Stimulated activated CD8-positive, alpha-beta memory T cell treated with anti-CD3 and anti-CD28 coated beads, Interleukin-7, amount 100 ng/mL, for 4 hours (primary cell): ENCODE results near the gene CLCN2.

Experiments
- DNase-seq, 2 donors: peaks; one replicate each; pipeline ENCODE4 v3.0.0-alpha.2; 2020; ENCODE audit warnings: low read depth in 2 of 2

Gene CLCN2

DNA sequence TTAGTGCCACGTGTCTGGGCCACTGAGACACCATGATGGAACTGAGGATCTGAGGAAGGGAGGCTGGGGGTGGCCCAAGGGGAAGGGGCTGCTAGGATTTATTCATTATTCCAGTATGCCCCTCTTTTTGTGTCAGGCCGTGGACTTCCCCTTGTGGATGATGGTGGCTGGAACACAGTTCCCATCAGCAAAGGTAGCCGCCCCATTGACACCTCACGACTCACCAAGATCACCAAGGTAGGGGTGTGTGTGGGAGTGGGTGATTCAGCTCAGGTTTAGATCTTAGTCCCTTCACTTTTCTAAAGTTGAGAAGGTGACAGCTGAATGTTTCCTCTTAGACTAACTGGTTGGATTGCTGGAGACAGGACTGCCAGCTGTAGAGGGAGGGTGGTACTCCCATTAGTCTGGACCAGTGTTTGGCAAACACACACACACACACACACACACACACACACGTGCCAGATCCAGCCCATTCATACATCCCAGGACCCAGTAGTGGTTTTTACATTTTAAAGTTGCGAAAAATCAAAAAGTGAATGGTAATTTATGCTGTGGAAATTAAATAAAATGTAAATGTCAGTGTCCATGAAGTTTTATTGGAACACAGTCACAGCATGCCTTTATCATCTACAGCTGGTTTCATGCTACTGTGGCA, 35.6 kb downstream of the CLCN2 start:
- peak in 1 of 2 donors; percentile 34 for DNase-seq

DNA sequence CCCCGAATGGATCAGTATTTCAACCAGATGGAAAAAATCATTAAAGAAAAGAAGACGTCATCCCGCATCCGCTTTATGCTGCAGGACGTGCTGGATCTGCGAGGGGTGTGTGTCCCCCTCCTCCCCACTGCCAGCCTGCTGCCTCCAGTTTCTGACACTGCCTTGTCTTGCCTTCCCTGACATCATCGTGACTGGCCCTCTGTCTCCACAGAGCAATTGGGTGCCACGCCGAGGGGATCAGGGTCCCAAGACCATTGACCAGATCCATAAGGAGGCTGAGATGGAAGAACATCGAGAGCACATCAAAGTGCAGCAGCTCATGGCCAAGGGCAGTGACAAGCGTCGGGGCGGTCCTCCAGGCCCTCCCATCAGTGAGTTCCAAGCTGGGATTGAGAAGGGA, 36.1 kb downstream of the CLCN2 start:
- DNase-seq = no peak

DNA sequence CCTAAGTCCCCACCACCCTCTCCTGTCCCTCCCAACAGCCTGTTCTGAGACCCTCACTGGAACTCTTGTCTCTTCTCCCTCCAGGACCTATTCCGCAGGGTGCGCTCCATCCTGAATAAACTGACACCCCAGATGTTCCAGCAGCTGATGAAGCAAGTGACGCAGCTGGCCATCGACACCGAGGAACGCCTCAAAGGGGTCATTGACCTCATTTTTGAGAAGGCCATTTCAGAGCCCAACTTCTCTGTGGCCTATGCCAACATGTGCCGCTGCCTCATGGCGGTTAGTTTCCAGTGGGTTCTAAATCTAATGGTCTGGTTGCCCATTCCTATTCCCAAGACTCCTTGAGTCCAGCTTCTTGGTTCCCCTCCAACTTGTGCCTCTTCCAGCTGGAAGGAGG, 37.7 kb downstream of the CLCN2 start:
- DNase-seq = no peak

DNA sequence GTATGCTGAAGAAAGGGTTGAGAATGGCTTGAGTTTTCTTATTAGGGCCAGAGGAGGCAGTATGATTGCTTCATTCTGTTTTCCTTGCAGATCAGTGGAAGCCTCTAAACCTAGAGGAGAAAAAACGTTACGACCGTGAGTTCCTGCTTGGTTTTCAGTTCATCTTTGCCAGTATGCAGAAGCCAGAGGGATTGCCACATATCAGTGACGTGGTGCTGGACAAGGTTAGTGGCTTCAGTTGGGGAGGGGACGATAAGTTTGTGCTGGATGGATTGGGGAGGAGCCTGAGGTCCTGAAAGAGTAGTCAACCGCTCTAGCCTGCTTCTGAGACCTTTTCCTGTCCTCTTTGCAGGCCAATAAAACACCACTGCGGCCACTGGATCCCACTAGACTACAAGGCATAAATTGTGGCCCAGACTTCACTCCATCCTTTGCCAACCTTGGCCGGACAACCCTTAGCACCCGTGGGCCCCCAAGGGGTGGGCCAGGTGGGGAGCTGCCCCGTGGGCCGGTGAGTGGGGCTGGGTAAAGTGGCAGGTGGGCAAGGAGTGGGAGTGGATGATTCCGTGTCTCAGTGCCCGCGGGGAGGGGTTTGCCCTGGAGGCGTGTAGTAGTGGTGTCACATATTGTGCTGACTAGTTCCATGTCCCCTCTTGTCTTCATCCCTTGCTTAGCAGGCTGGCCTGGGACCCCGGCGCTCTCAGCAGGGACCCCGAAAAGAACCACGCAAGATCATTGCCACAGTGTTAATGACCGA, 38.5 kb downstream of the CLCN2 start:
- DNase-seq = no peak

DNA sequence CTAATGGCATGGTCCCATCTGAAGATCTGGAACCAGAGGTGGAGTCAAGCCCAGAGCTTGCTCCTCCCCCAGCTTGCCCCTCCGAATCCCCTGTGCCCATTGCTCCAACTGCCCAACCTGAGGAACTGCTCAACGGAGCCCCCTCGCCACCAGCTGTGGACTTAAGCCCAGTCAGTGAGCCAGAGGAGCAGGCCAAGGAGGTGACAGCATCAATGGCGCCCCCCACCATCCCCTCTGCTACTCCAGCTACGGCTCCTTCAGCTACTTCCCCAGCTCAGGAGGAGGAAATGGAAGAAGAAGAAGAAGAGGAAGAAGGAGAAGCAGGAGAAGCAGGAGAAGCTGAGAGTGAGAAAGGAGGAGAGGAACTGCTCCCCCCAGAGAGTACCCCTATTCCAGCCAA, 39.7 kb downstream of the CLCN2 start:
- DNase-seq = no peak

DNA sequence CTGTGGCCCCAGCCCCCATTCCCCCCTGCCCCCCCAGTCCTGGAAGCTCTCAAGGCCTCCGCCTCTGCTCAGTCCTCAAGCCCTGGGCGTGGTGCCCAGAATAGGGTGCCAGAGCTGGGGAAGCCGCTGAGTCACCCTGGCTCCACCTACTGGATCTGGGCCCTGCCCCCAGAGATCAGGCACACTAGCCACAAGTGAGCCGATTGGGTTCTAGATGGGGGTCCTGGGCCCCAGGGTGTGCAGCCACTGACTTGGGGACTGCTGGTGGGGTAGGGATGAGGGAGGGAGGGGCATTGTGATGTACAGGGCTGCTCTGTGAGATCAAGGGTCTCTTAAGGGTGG, 41.3 kb downstream of the CLCN2 start:
- DNase-seq = peak; percentile 38 to 47

DNA sequence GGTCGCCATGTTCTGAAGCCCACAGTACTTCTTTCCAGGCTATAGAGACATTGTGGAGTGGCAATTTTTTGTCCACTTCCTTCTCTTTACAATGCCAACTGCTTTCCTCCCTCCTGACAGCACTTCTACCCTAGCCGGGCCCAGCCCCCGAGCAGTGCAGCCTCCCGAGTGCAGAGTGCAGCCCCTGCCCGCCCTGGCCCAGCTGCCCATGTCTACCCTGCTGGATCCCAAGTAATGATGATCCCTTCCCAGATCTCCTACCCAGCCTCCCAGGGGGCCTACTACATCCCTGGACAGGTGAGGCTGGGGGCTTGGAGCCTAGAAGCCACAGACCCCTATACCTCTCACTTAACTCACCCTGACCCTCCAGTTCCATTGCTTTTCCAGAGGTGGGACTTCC, 44.2 kb downstream of the CLCN2 start:
- DNase-seq = no peak

DNA sequence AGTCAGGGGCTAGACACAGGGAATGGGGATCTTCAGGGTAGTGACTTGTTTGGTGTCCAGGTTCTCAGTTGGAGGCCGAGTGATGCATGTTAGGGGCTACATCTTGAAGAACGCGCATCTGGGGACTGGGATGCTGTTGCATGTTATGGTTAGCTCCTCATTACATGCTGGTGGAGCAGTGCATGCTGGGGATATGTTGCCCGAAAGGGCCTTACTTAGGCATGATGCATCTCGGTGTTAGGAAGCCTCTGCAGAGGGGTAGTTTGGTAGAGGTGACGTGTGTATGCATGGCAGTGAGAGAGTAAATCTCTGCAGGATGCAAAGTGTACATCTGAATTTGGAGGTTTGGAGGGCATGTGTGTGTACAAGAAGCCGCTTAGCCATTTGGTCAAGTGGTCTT, 44.6 kb downstream of the CLCN2 start:
- DNase-seq = no peak

DNA sequence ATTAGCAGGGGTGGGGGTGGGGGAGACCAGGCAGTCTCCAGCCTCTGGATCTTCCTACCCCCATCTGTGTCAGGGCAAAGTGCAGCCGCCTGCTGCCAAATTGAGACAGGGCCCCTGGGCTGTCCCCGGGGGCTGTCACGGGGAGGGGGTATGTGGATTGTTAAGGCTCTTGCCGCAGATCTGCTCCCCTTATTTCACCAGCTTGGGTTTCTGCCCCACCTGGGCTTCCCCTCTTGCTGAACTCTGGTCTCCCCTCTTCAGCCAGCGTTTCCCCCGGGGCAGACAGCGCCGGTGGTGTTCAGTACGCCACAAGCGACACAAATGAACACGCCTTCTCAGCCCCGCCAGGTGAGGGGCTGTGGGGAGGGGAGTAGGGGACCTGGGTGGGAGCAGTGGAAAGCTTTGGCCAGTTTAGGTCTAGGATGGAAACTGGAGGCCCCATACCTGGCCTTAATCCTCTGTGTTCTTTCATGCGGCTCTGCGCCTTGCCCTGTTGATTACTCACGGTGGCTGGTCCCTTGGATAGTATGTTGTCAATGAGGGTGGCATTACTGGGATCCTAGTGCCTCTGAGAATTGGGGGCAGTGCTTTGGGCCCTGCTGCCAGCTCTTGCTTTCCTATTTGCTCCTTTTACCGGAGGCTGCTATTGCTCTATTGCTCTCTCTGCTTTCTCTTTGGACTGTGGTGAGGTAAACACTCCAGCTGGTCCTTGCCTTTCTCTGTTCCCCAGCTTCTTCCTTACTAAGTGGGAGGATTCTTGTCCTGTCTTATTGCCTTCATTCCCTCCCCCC, 45.3 kb downstream of the CLCN2 start:
- no peak for DNase-seq

DNA sequence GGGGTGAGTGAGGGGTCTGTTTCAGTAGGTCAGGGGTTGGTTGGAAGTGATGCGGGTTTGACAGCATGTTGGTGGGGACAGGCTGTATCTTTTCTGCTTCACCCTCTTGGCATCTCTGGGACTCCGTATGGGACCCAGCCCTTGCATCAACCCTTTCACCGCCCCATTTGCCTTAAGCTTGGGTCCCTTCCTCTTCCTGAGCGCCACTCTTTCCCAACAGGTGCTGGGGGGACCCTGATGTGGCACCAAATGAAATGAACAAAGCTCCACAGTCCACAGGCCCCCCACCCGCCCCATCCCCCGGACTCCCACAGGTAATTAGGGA, 45.9 kb downstream of the CLCN2 start:
- no peak for DNase-seq

DNA sequence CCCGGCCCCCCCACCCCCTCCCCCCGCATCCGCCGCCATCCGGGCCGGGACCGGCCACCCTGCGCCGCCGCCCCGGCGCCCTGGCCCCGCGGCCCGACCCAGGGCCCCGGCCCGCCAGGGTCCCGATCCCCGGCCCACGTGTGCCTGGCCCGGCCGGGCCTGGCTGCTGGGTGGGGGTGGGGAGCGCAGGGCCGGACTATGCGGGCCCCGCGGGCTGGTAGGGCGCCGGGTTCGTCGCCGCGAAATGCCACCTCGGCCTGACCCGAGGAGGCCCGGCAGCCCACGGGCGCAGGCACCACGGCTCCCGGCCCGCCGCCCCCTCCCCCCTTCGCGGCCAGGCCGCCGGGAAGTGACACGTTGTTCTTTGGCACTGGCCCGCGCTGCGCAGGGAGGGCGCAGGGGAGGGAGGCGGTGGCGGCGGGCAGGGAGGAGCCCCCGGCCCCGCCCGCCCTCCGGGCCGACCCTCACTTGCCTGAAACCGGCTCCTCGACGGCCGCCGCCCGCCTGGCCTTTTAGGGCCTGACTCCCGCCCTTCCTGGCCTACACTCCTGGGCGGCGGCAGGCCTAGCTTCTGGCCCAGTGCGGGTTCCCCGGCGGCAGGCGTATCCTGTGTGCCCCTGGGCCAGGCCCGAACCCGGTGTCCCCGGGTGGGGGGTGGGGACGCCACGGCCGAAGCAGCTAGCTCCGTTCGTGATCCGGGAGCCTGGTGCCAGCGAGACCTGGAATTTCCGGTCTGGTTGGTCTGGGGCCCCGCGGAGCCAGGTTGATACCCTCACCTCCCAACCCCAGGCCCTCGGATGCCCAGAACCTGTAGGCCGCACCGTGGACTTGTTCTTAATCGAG, 46.5 kb downstream of the CLCN2 start:
- peak; percentile 35 to 67 for DNase-seq

DNA sequence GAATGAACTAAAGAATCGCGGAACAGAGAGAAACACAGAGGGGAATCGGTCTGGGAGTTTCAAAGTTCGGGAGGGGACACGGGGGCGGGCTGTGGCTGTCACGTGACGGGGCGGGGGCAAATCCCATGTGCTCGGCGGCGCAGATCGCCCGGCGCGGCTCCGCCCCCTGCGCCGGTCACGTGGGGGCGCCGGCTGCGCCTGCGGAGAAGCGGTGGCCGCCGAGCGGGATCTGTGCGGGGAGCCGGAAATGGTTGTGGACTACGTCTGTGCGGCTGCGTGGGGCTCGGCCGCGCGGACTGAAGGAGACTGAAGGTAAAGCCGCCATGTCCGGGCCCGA, 47.1 kb downstream of the CLCN2 start, which contains the start of gene EIF4G1:
TSS of gene EIF4G1 (plus strand) at position 244 of the 337 bp plus-strand sequence. CDS start 1,191 bp downstream, outside the sequence.
- peak; percentile 81 to 92 for DNase-seq

DNA sequence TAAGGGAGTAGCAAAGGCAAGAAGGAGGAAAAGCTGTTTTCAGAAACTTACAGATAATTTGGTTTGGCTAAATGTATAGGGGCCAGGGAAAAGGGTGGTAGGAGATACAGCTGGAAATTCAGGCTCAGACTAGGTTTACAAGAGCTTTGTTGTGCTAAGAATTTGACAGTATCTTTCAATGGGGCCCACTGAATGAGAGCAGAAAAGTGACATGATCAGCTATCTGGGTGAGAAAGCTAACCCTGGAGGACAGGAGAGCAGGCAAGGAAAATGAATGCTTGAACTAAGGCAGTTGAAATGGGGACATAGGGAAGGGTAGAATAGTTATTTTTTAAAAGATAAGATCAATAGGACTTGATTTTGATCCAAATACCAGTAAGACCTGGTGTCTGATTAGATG, 49.8 kb downstream of the CLCN2 start:
- DNase-seq = no peak

DNA sequence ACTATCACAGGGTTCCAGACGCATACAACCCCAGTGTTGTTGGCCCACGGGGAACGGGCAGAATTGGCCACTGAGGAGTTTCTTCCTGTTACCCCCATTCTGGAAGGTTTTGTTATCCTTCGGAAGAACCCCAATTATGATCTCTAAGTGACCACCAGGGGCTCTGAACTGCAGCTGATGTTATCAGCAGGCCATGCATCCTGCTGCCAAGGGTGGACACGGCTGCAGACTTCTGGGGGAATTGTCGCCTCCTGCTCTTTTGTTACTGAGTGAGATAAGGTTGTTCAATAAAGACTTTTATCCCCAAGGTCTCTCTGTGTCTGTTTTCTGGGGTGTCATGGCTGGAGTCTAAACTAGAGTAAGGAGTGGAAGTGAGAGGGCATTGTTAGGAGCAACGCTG, 52.7 kb downstream of the CLCN2 start:
- DNase-seq = no peak

DNA sequence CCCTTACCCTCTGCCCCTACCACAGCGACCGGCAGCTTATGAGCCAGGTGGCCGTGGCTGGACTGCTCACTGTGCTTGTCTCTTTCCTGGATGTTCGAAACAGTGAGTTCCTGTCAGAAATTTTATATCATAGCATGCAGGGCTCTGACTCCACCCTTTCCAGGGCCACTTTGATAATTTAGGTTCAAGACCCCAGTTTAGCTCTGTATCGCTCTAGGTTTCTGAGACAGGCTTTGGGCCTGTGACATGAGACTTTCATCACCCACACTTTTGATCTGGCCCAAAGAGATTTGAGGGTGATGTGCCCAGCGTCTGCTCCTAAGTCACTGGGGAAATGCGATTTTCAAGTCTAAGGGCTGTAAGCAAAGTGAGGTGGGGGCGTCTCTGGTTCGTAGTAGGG, 53.5 kb downstream of the CLCN2 start:
- no peak for DNase-seq

DNA sequence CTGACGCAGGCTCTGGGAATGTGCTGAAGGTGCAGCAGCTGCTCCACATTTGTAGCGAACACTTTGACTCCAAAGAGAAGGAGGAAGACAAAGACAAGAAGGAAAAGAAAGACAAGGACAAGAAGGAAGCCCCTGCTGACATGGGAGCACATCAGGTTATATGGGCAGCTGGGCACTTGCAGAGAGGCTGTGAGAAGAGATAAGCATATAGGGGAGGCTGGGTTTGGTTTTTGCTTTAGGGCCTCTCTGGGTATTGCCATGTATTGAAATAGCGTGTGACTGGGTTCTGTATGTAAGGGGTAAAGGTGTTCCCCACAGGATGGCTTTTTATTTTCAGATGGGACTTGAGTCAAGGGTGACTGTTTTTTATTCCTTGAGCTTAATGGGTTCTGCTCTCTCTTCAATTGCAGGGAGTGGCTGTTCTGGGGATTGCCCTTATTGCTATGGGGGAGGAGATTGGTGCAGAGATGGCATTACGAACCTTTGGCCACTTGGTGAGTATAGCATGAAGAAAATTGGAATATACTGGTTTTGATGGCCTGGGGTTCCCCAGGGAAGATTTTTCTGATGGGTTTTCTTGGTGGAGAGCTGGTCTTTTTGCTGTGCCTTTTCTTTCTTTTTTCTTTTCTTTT, 54.9 kb downstream of the CLCN2 start:
- DNase-seq = no peak

DNA sequence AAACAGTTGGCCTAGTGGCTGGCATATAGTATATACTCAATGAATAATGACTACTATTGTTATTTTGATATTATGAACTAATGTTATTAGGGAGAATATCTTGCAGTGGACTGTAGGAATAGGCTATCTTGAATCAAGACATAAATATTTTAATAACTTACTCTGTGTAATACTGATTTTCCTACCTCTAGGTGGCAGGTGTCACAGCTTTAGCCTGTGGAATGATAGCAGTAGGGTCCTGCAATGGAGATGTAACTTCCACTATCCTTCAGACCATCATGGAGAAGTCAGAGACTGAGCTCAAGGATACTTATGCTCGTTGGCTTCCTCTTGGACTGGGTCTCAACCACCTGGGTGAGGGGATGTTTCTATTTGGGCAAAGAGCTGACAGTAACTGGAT, 55.8 kb downstream of the CLCN2 start:
- DNase-seq = no peak

DNA sequence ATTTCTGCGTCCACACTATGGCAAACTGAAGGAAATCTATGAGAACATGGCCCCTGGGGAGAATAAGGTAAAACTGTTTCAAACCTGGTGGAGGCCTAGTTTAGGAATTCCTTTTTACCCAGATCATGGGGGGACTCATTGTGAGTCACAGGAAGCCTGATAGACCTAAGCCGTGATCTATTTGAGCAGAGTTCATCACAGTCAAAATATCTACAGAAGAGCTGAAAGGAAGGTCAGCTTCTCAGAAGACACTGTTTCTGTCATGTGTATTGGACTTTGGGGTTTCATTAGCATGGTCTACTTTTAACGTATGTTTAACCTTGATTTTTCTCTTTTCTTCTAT, 61.1 kb downstream of the CLCN2 start:
- no peak for DNase-seq

DNA sequence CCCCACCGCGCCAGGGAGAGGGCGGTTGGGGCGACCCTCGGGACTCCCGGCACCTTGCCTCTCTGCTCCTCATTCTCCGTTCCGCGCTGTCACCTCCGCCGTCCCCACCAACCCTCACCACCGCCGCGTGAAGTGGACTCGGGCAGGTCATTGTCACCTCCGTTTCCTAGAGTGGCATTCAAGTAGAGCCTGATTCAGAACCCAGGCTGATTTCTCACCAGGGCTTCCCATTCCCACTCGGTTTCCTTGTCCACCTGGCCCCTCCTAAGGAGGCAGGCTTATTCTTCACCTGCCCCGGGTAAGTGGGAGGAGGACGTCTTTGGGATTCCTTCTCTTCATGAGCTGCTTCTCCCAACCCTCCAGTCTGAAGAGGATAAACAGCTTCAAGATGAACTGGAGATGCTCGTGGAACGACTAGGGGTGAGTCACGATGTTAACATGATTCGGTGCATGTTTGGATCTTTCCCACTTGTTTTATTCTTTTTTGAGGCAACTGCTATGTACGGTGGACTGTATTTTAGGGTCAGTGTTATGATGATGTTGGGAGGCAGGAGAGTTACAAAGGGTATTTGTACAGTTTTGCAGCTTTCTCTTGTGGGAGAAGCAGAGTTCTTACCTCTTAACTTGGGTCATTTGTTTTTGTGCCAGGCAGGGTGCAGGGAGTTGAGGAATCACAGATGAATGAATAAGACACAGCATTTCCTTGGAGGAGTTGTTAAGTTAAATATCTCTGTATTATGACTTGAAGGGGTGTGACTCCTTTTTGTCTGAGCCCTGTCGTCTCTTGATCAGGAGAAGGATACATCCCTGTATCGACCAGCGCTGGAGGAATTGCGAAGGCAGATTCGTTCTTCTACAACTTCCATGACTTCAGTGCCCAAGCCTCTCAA, 61.7 kb downstream of the CLCN2 start:
- DNase-seq = no peak

DNA sequence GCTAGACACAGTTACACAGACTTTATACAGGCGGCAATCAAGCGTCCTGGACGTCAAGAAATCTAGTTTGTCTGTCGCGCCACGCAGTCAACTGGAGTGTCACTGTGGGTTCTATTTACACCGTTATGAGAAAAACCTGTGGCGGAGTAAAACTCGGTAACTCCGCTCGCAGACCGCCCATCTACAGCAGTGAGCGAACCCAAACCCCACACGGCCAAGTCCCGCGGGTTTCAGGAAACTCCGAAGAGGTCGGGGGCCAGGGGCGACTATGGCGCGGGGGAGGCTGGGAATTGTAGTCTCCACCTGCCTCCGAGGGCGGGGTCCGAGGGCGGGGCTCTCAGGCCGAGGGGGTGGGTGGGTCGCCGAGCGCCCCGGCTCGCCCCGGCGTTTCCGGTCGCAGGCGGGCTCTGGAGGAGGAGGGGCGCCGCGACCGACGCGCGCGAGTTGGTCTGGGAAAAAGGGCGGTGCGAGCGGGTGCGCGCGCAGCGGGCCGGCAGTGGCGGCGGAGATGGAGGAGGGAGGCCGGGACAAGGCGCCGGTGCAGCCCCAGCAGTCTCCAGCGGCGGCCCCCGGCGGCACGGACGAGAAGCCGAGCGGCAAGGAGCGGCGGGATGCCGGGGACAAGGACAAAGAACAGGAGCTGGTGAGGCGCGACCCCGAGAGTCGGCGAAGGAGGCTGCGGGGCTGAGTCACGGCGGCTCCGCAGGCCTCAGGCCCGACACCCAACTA, 62.5 kb downstream of the CLCN2 start, which contains the start of gene PSMD2:
TSS of gene PSMD2 (plus strand) at position 483 of the 729 bp plus-strand sequence. CDS start at position 509, 26 bp downstream.
- peak; percentile 96 to 98 for DNase-seq
